Measurements from ENCODE around the gene NPLOC4. TPM values are rescaled to one million over a fixed set of nuclear protein-coding genes. Genes with fewer than 3 reads are reported as not detected.

NPLOC4 gene
- total and polyA plus RNA-seq, 2 of the 8 experiments (the other 6 are each of a cell fraction or from before 2014, with no cell fraction given): 70.7 to 92.7 TPM

DNA sequence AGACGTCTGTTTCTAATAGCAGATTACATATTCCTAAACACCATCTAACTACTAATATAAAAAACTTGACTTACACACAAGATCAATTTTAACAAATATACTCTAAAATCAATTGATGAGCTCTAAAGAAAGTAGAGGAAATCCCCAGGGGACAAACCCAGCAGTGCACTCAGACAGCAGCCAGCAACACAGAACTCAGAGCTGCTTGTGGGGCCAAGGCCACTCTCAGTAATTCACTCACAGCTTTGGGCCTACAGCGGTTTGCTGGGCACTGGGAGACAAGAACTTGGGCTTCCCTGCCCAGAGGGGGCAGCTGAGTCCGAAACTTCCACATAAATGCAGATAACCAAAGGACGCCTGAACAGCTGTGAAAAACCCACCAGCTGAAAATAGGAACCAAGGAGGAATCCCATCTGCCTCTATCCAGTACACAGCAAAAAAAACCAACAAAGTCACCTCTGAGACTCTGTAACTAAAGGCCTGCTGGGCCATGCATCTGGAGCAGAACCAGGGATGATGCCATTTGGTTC is 21.4 kb downstream of the NPLOC4 start:
- Histone ChIP-seq H3K9me3 (ENCODE audit: insufficient read depth in 2 of 2, low read depth in 1 of 2, low read length in 1 of 2) (no peaks in the 10 kb centered on the region; a peak in 1 of 4 replicates), H4K20me1 (replicated peaks in 1 of 2; ENCODE audit: control insufficient read depth in 1 of 2, insufficient read depth in 2 of 2, low read length in 2 of 2) (peaks cover 4 to 18% of the 10 kb centered on the region in 2 experiments), H2AK5ac (ENCODE audit: low read depth, low read length) (no peak overlapping the region), H4K5ac (ENCODE audit: insufficient read length, low read depth, low read length) (no peak overlapping the region), H3K4me3 (ENCODE audit: extremely low read depth in 1 of 4, insufficient read depth in 2 of 4, low read depth in 3 of 4, low read length in 4 of 4) (no peak overlapping the region), H3K27ac (ENCODE audit: low read depth, low read length) (no peak overlapping the region), H2BK20ac (ENCODE audit: low read length) (no peak overlapping the region), H4K91ac (replicated peaks; ENCODE audit: insufficient read length, low read length) (no peak overlapping the region), H3K14ac (ENCODE audit: insufficient read length) (no peak overlapping the region), H2BK12ac (ENCODE audit: low read depth, low read length) (no peak overlapping the region), H3K18ac (ENCODE audit: extremely low read depth, low read length) (no peak overlapping the region), H3K79me1 (ENCODE audit: low read depth, low read length) (peaks cover 13% of the 10 kb centered on the region), H3K27me3 (replicated peaks in 1 of 4; ENCODE audit: control insufficient read depth in 3 of 4, extremely low read depth in 1 of 4, insufficient read depth in 3 of 4, low read length in 3 of 4) (no peaks in the 10 kb centered on the region), H2BK15ac (ENCODE audit: low read length) (no peak overlapping the region), H2BK120ac (replicated peaks; ENCODE audit: low read depth, low read length) (no peak overlapping the region), H2BK5ac (ENCODE audit: low read depth, low read length) (no peak overlapping the region), H3K23ac (ENCODE audit: insufficient read length) (no peak overlapping the region), H3K9ac (replicated peaks in 1 of 4; ENCODE audit: extremely low read depth in 1 of 4, low read depth in 3 of 4, low read length in 3 of 4) (no peak overlapping the region), H3K56ac (replicated peaks; ENCODE audit: insufficient read length, low read depth, low read length) (no peak overlapping the region), H3K4me1 (replicated peaks in 1 of 4; ENCODE audit: control insufficient read depth in 3 of 4, insufficient read depth in 4 of 4, low read length in 3 of 4) (no peaks in the 10 kb centered on the region), H3K36me3 (ENCODE audit: control insufficient read depth in 2 of 4, insufficient read depth in 4 of 4, low read length in 3 of 4) (peaks cover 14 to 45% (median 29%) of the 10 kb centered on the region in 4 experiments; a peak in 7 of 8 replicates), H3K4me2 (ENCODE audit: insufficient read depth in 1 of 2, low read depth in 2 of 2, low read length in 2 of 2) (no peak overlapping the region), H3K79me2 (ENCODE audit: control insufficient read depth in 1 of 2, insufficient read depth in 2 of 2, low read length in 2 of 2) (peaks cover 4 to 32% of the 10 kb centered on the region in 2 experiments; a peak in 3 of 4 replicates), H3K23me2 (ENCODE audit: low read depth, low read length) (no peaks in the 10 kb centered on the region), H2AFZ (ENCODE audit: low read length) (no peak overlapping the region), H3K4ac (replicated peaks; ENCODE audit: insufficient read length, low read depth, low read length) (no peak overlapping the region), H4K8ac (ENCODE audit: extremely low read depth, insufficient read depth, low read length) (no peak overlapping the region)
- WGBS, 2 experiments (ENCODE audit: extremely low coverage in 1 of 2, insufficient coverage in 1 of 2, insufficient read length in 1 of 2, insufficient replicate concordance in 2 of 2, low coverage in 1 of 2, low lambda C conversion rate in 2 of 2, missing lambda C conversion rate in 1 of 2): 97% methylated on average over 4 of the region's 4 CpGs; no CpG with 5 or more reads in 1 of the 2 experiments
- ChIA-PET POLR2A (ENCODE audit: partially characterized antibody) (interaction anchor here (1.0 to 1.2 kb wide), 2 partner anchors 8 to 21 kb away, joined by 3 read pairs; no protein-coding TSS in a partner anchor), CTCF (ENCODE audit: partially characterized antibody) (interaction anchor here (0.7 to 3.2 kb wide), 6 partner anchors 12 to 939 kb away, joined by 3 to 22 read pairs (median 3); no protein-coding TSS in a partner anchor)
- no peak for TF ChIP-seq RFX5 (IDR thresholded peaks at IDR 0.05; ENCODE audit: borderline replicate concordance, low read depth, low read length)
- no peak for TF ChIP-seq KDM4A (IDR thresholded peaks at IDR 0.05; ENCODE audit: low read depth, low read length, severe bottlenecking)
- TF ChIP-seq TEAD4 (IDR thresholded peaks at IDR 0.05; ENCODE audit: low read depth, low read length): no peak
- no peak for TF ChIP-seq YY1 (IDR thresholded peaks at IDR 0.05; ENCODE audit: low read depth, low read length)
- TF ChIP-seq CTBP2 (IDR thresholded peaks at IDR 0.05; ENCODE audit: borderline replicate concordance, insufficient read depth, insufficient read length, low read length): no peak
- TF ChIP-seq CHD2 (IDR thresholded peaks at IDR 0.05; ENCODE audit: low read length): no peak
- DNase-seq (ENCODE audit: low read depth in 1 of 2, low spot score in 2 of 2): no peak
- FAIRE-seq: no peak

Data from H1 (cell line).